Astrocyte of the spinal cord (primary cell): ENCODE data around the gene HRH1.

Source experiments
- DNase-seq: peaks from one replicate; pipeline ENCODE4 v3.0.0; 2011; ENCODE audit warnings: low read depth, low spot score
- H3K4me3 ChIP-seq: 2 replicates; pipeline ENCODE4 v1.5.1; 2011; ENCODE audit warnings: low read depth, mild to moderate bottlenecking, low read length, moderate library complexity
- CTCF ChIP-seq: IDR thresholded peaks from 2 replicates; pipeline ENCODE4 v1.5.1; 2012; ENCODE audit warnings: low read depth, mild to moderate bottlenecking, low read length, inconsistent platforms
- in situ Hi-C: cut with HindIII; loops from 2 replicates; pipeline ENCODE4 v1.10.0; 2017; ENCODE audit warnings: low sequenced_read_pairs

The HRH1 gene

GRCh38 chr3:11283139-11283475, 128.8 kb downstream of the HRH1 start:
- H3K4me3 ChIP-seq, result no peak overlapping the region
- in situ Hi-C loops, result no loop called here
- no peak for TF ChIP-seq CTCF
- no peak for DNase-seq

- DNase-seq, result no peak
- H3K4me3 ChIP-seq, result no peak overlapping the region
- in situ Hi-C loops, result no loop called here
- no peak for TF ChIP-seq CTCF
These were observed 129.7 kb downstream of the HRH1 start for GRCh38 chr3:11284011-11284410.

- in situ Hi-C loops, result no loop called here
- no peak for TF ChIP-seq CTCF
- DNase-seq, result no peak
These were observed 131.2 kb downstream of the HRH1 start for GRCh38 chr3:11285471-11285870.

GRCh38 chr3:11287404-11287803, 133.1 kb downstream of the HRH1 start:
- no peak for TF ChIP-seq CTCF
- H3K4me3 ChIP-seq, result no peak overlapping the region
- in situ Hi-C loops, result no loop called here
- DNase-seq, result no peak

More at GRCh38 chr3:11285471-11285870, 131.2 kb downstream of the HRH1 start:
- no peak overlapping the region for H3K4me3 ChIP-seq

- in situ Hi-C loops, result no loop called here
These were observed 133.8 kb downstream of the HRH1 start for GRCh38 chr3:11288021-11288491.

GRCh38 chr3:11288786-11289637, 134.7 kb downstream of the HRH1 start:
- in situ Hi-C loops, result no loop called here
- no peak overlapping the region for H3K4me3 ChIP-seq
- peak; percentile 92 for DNase-seq
- no peak for TF ChIP-seq CTCF

More at GRCh38 chr3:11288021-11288491, 133.8 kb downstream of the HRH1 start:
- TF ChIP-seq CTCF, result no peak
- DNase-seq, result peak; percentile 59
- no peak overlapping the region for H3K4me3 ChIP-seq
